B cell (primary cell): ENCODE data around the gene DDOST. TPM values are rescaled to one million over a fixed set of nuclear protein-coding genes. Genes with fewer than 3 reads are reported as not detected.

ENCODE experiments used
- ATAC-seq: fragments of 200-7000 bp; cut with Tn5 transposase; one replicate; pipeline ENCODE4 v1.10.0; 2021; ENCODE audit warnings: low read depth, mild to moderate bottlenecking, moderate number of reproducible peaks, moderate library complexity
- CTCF ChIA-PET: fragments of 350-600 bp; sonication (Branson Sonifier 250); formaldehyde crosslinking; loops from one replicate; lab custom pipeline; 2021; ENCODE audit warnings: antibody characterized with exemption, inconsistent platforms; lab: Charles Lee
- POLR2A ChIA-PET: fragments of 350-600 bp; sonication (Branson Sonifier 250); formaldehyde crosslinking; loops from one replicate; lab custom pipeline; 2021; ENCODE audit warnings: antibody characterized with exemption; lab: Charles Lee
- DNase-seq: peaks from one replicate; pipeline ENCODE4 v3.0.0; 2013
- H2AFZ ChIP-seq: 2 replicates; pipeline ENCODE4 v1.6.1; 2012; ENCODE audit warnings: mild to moderate bottlenecking, low read depth, low read length; ENCODE audit not compliant: insufficient read depth, poor library complexity, severe bottlenecking
- H3K27ac ChIP-seq, 2 donors: 1 replicate in 1 of 2; 2 replicates in 1 of 2; pipeline ENCODE4 v1.5.1; 2012 to 2013; ENCODE audit warnings: low read length in 2 of 2, mild to moderate bottlenecking in 2 of 2, moderate library complexity in 1 of 2
- H3K27me3 ChIP-seq, 4 experiments: fragments of 200-600 bp in 1 of 4; sonication (generic) in 1 of 4; replicated peaks in 1 of 4; 1 replicate in 2 of 4; 2 replicates in 2 of 4; pipeline versions ENCODE4 v1.6.1 to v1.7.0; 2013 to 2016; ENCODE audit warnings: low read length in 3 of 4, mild to moderate bottlenecking in 2 of 4, mixed read lengths in 1 of 4, moderate library complexity in 1 of 4; ENCODE audit not compliant: insufficient read depth in 4 of 4, control insufficient read depth in 3 of 4; ENCODE audit errors: control extremely low read depth in 1 of 4
- H3K36me3 ChIP-seq, 2 experiments: replicated peaks in 1 of 2; 1 replicate in 1 of 2; 2 replicates in 1 of 2; pipeline versions ENCODE4 v1.6.1 to v1.7.1; 2013; ENCODE audit warnings: low read length in 1 of 2; ENCODE audit not compliant: insufficient read depth in 2 of 2, control insufficient read depth in 1 of 2; ENCODE audit errors: control extremely low read depth in 1 of 2, extremely low read depth in 1 of 2
- H3K4me1 ChIP-seq, 2 donors: fragments of 200-600 bp in 1 of 2; sonication (generic) in 1 of 2; 1 replicate in 1 of 2; 2 replicates in 1 of 2; pipeline versions ENCODE4 v1.5.1 to v1.6.1; 2013 to 2017; ENCODE audit warnings: low read length in 2 of 2; ENCODE audit not compliant: control insufficient read depth in 2 of 2, insufficient read depth in 2 of 2
- H3K4me2 ChIP-seq: replicated peaks from 2 replicates; pipeline ENCODE3; 2012; ENCODE audit warnings: mild to moderate bottlenecking, low read depth, low read length; ENCODE audit not compliant: poor library complexity, severe bottlenecking
- H3K4me3 ChIP-seq, 5 experiments: fragments of 200-600 bp in 1 of 5; sonication (generic) in 1 of 5; 1 replicate in 3 of 5; 2 replicates in 2 of 5; pipeline versions ENCODE4 v1.5.1 to v1.7.0; 2011 to 2016; ENCODE audit warnings: low read length in 4 of 5, mild to moderate bottlenecking in 4 of 5, low read depth in 2 of 5, control low read depth in 1 of 5, moderate library complexity in 1 of 5; ENCODE audit not compliant: insufficient read depth in 1 of 5; ENCODE audit errors: control extremely low read depth in 1 of 5, extremely low read depth in 1 of 5
- H3K79me2 ChIP-seq: fragments of 200-600 bp; sonication (generic); one replicate; pipeline ENCODE4 v1.6.0; 2016; ENCODE audit warnings: low read length; ENCODE audit not compliant: control insufficient read depth, insufficient read depth
- H3K9ac ChIP-seq: fragments of 200-600 bp; sonication (generic); 2 replicates; pipeline ENCODE4 v1.6.1; 2017; ENCODE audit warnings: mild to moderate bottlenecking, low read length, moderate library complexity
- H3K9me3 ChIP-seq, 3 donors: one replicate each; pipeline versions ENCODE4 v1.6.1 to v1.7.1; 2013; ENCODE audit warnings: low read length in 2 of 3; ENCODE audit not compliant: control insufficient read depth in 2 of 3, insufficient read depth in 1 of 3; ENCODE audit errors: control extremely low read depth in 1 of 3
- H4K20me1 ChIP-seq: 2 replicates; pipeline ENCODE4 v1.6.0; 2012; ENCODE audit warnings: mild to moderate bottlenecking, low read length; ENCODE audit not compliant: insufficient read depth, control insufficient read depth, poor library complexity, severe bottlenecking
- H3K27ac Mint-ChIP-seq: one replicate; pipeline ENCODE4 v1.8.0; 2021; ENCODE audit warnings: mixed read lengths
- H3K27me3 Mint-ChIP-seq: one replicate; pipeline ENCODE4 v1.8.0; 2021; ENCODE audit warnings: mixed read lengths
- H3K4me1 Mint-ChIP-seq: one replicate; pipeline ENCODE4 v1.8.0; 2021; ENCODE audit warnings: mixed read lengths
- H3K4me3 Mint-ChIP-seq: one replicate; pipeline ENCODE4 v1.8.0; 2021; ENCODE audit warnings: mixed read lengths
- H3K9me3 Mint-ChIP-seq: one replicate; pipeline ENCODE4 v1.8.0; 2022; ENCODE audit warnings: mixed read lengths; ENCODE audit not compliant: insufficient read depth
- CTCF ChIP-seq: fragments of 200-600 bp; IDR thresholded peaks from one replicate; pipeline ENCODE4 v1.8.0; 2022; ENCODE audit warnings: antibody characterized with exemption, mild to moderate bottlenecking
- EZH2 ChIP-seq: IDR thresholded peaks from 2 replicates; pipeline ENCODE4 v1.6.1; 2012; ENCODE audit warnings: borderline replicate concordance, low read depth, mild to moderate bottlenecking, moderate library complexity, low read length; ENCODE audit not compliant: insufficient read depth, poor library complexity, severe bottlenecking
- WGBS: methylation state at CpG from one replicate; pipeline ENCODE4 v1.1.5; 2013; ENCODE audit warnings: missing lambda C conversion rate; ENCODE audit not compliant: insufficient coverage; 5-methylcytosine and 5-hydroxymethylcytosine counted together
- intact Hi-C: fragments of 100-400 bp; cut with micrococcal nuclease; formaldehyde crosslinking; loops from one replicate; pipeline ENCODE4 v1.10.0; 2022
- polyA minus RNA-seq: library from RNA; depleted of rRNA, polyadenylated mRNA; stranded (reverse); fragments of >200 nt; gene quantifications from 2 replicates; pipeline ENCODE4 v1.2.3, GENCODE V29; 2012
- polyA plus RNA-seq: library from polyadenylated mRNA; depleted of rRNA; stranded (reverse); fragments of >200 nt; gene quantifications from 2 replicates; pipeline ENCODE4 v1.2.3, GENCODE V29; 2012
- total RNA-seq, 2 donors: library from RNA; stranded (reverse); fragments of 120-200 nt in 1 of 2; gene quantifications; 1 replicate in 1 of 2; 2 replicates in 1 of 2; pipeline versions ENCODE4 v1.2.3 to v1.2.4, GENCODE V29; 2013 to 2022

Gene DDOST
- total RNA-seq (99.2 and 108 TPM in 2 replicates), polyA plus RNA-seq (57.2 and 73.5 TPM in 2 replicates), polyA minus RNA-seq (96.6 and 110 TPM in 2 replicates)
- 127 TPM for total RNA-seq (2013)

- no peaks in the 10 kb centered on the region for H3K9me3 Mint-ChIP-seq
- ATAC-seq (peak; percentile 96), DNase-seq (peak; percentile 96)
- Histone ChIP-seq H3K9ac (peak within 1 kb of the TSS; percentile 77), H3K27ac (peak within 1 kb of the TSS; percentile 56 to 76), H2AFZ (peak within 1 kb of the TSS; percentile 96), H3K4me2 (peak within 1 kb of the TSS; percentile 91), H3K36me3 (peaks cover 0 to 28% of the 10 kb centered on the region in 2 experiments), H3K4me3 (peak within 1 kb of the TSS; percentile 50 to 97 (median 85)), H3K27me3 (no peaks in the 10 kb centered on the region), H4K20me1 (peaks cover 19% of the 10 kb centered on the region), H3K79me2 (peaks cover 63% of the 10 kb centered on the region), H3K9me3 (no peaks in the 10 kb centered on the region), H3K4me1 (peaks cover 19 to 23% of the 10 kb centered on the region in 2 donors)
- TF ChIP-seq EZH2 (no peak), CTCF (peak; percentile 46)
- intact Hi-C loops: loop anchor here (1.0 to 2.0 kb wide), 6 partner anchors 28 to 779 kb away; partner anchors contain the start of genes HP1BP3, MUL1, OTUD3 and PINK1
- ChIA-PET CTCF (interaction anchor here (1.1 to 2.1 kb wide), 3 partner anchors 11 to 30 kb away, joined by 3 to 21 read pairs (median 3); partner anchors contain the start of gene PINK1), POLR2A (interaction anchor here (0.7 to 1.5 kb wide), 2 partner anchors 27 to 56 kb away, joined by 3 to 5 read pairs; partner anchors contain the start of gene KIF17)
- no peaks in the 10 kb centered on the region for H3K27me3 Mint-ChIP-seq
- peak within 1 kb of the TSS; percentile 95 for H3K4me3 Mint-ChIP-seq
- 3% methylated on average over 52 of the region's 58 CpGs for WGBS
- H3K4me1 Mint-ChIP-seq: peaks cover 39% of the 10 kb centered on the region
- H3K27ac Mint-ChIP-seq: peak within 1 kb of the TSS; percentile 98
Measured at GRCh38 chr1:20661207-20662109, at the start of gene DDOST. Gene DDOST, minus strand, starts transcription at chr1:20661369. Its CDS starts 19 bp downstream, at chr1:20661350.
